H9 (cell line): ENCODE results near the gene SEC61B. TPM values are rescaled to one million over a fixed set of nuclear protein-coding genes. Genes with fewer than 3 reads are reported as not detected.
A peak's percentile ranks its signal among the peaks of the same experiment; 100 is the strongest.

Experiments
- DNase-seq: peaks from one replicate; pipeline ENCODE4 v3.0.0-alpha.2; 2017
- H2AFZ ChIP-seq: one replicate; pipeline ENCODE4 v1.6.1; 2013; ENCODE audit warnings: mild to moderate bottlenecking, low read length, control low read depth, moderate library complexity
- H2AK5ac ChIP-seq: 2 replicates; pipeline ENCODE4 v1.6.1; 2013; ENCODE audit warnings: low read length, control low read depth, mixed read lengths; ENCODE audit not compliant: insufficient read length
- H2BK120ac ChIP-seq: one replicate; pipeline ENCODE4 v1.6.1; 2013; ENCODE audit warnings: low read depth, mild to moderate bottlenecking, low read length, control low read depth, inconsistent platforms; ENCODE audit not compliant: poor library complexity, severe bottlenecking
- H2BK12ac ChIP-seq: 2 replicates; pipeline ENCODE4 v1.6.1; 2013; ENCODE audit warnings: low read length, control low read depth, mixed read lengths, low read depth; ENCODE audit not compliant: insufficient read length
- H2BK15ac ChIP-seq: 2 replicates; pipeline ENCODE4 v1.6.1; 2013; ENCODE audit warnings: low read depth, low read length, control low read depth
- H2BK20ac ChIP-seq: one replicate; pipeline ENCODE4 v1.6.1; 2013; ENCODE audit warnings: low read depth, mild to moderate bottlenecking, low read length, control low read depth, inconsistent platforms; ENCODE audit not compliant: poor library complexity, severe bottlenecking
- H2BK5ac ChIP-seq: 2 replicates; pipeline ENCODE4 v1.6.1; 2013; ENCODE audit warnings: low read length, control low read depth, mixed read lengths; ENCODE audit not compliant: insufficient read length
- H3K14ac ChIP-seq: 2 replicates; pipeline ENCODE4 v1.6.1; 2013; ENCODE audit warnings: low read length, control low read depth; ENCODE audit not compliant: insufficient read depth
- H3K18ac ChIP-seq: 2 replicates; pipeline ENCODE4 v1.6.1; 2013; ENCODE audit warnings: low read depth, mild to moderate bottlenecking, mixed read lengths, low read length, control low read depth; ENCODE audit not compliant: insufficient read length
- H3K23ac ChIP-seq: 2 replicates; pipeline ENCODE4 v1.6.1; 2013; ENCODE audit warnings: low read length, control low read depth, mixed read lengths, low read depth; ENCODE audit not compliant: insufficient read length
- H3K23me2 ChIP-seq: 2 replicates; pipeline ENCODE4 v1.6.1; 2013; ENCODE audit warnings: low read depth, mild to moderate bottlenecking, mixed read lengths, low read length, control low read depth; ENCODE audit not compliant: insufficient read length, poor library complexity, severe bottlenecking
- H3K27ac ChIP-seq: 2 replicates; pipeline ENCODE4 v1.5.1; 2013; ENCODE audit warnings: low read length, control low read depth, mixed read lengths, low read depth; ENCODE audit not compliant: insufficient read length
- H3K27me3 ChIP-seq: 2 replicates; pipeline ENCODE4 v1.6.1; 2013; ENCODE audit warnings: low read length, control low read depth, inconsistent platforms; ENCODE audit not compliant: insufficient read depth
- H3K4ac ChIP-seq: 2 replicates; pipeline ENCODE4 v1.6.1; 2013; ENCODE audit warnings: low read depth, mild to moderate bottlenecking, control low read depth, inconsistent platforms, low read length, moderate library complexity
- H3K4me1 ChIP-seq: 2 replicates; pipeline ENCODE4 v1.6.1; 2013; ENCODE audit warnings: low read length, control low read depth, inconsistent platforms; ENCODE audit not compliant: insufficient read depth
- H3K4me2 ChIP-seq: 2 replicates; pipeline ENCODE4 v1.6.1; 2013; ENCODE audit warnings: low read length, control low read depth, mixed read lengths; ENCODE audit not compliant: insufficient read length, insufficient read depth
- H3K56ac ChIP-seq: 2 replicates; pipeline ENCODE4 v1.6.1; 2013; ENCODE audit warnings: low read depth, mild to moderate bottlenecking, mixed read lengths, low read length, control low read depth; ENCODE audit not compliant: insufficient read length
- H3K79me1 ChIP-seq: 2 replicates; pipeline ENCODE4 v1.6.1; 2013; ENCODE audit warnings: low read depth, mild to moderate bottlenecking, moderate library complexity, low read length, control low read depth, inconsistent platforms; ENCODE audit not compliant: insufficient read depth, poor library complexity, severe bottlenecking
- H3K79me2 ChIP-seq: 2 replicates; pipeline ENCODE4 v1.6.1; 2013; ENCODE audit warnings: low read length, control low read depth, inconsistent platforms; ENCODE audit not compliant: insufficient read depth
- H3K9ac ChIP-seq: 2 replicates; pipeline ENCODE4 v1.6.1; 2013; ENCODE audit warnings: low read length, control low read depth, mixed read lengths; ENCODE audit not compliant: insufficient read length; ENCODE audit errors: extremely low read depth
- H3K9me3 ChIP-seq: one replicate; pipeline ENCODE4 v1.6.1; 2013; ENCODE audit warnings: low read depth, low read length, inconsistent platforms; ENCODE audit not compliant: control insufficient read depth
- H3T11ph ChIP-seq: one replicate; pipeline ENCODE4 v1.6.1; 2013; ENCODE audit warnings: mild to moderate bottlenecking, low read length, control low read depth, inconsistent platforms
- H4K20me1 ChIP-seq: one replicate; pipeline ENCODE4 v1.6.1; 2013; ENCODE audit not compliant: control insufficient read depth, insufficient read length, insufficient read depth
- H4K5ac ChIP-seq: 2 replicates; pipeline ENCODE4 v1.6.1; 2013; ENCODE audit warnings: low read depth, mild to moderate bottlenecking, mixed read lengths, low read length, control low read depth; ENCODE audit not compliant: insufficient read length
- H4K8ac ChIP-seq: replicated peaks from 2 replicates; pipeline ENCODE4 v1.6.1; 2013; ENCODE audit warnings: low read length, control low read depth, mixed read lengths, low read depth; ENCODE audit not compliant: insufficient read length
- H4K91ac ChIP-seq: 2 replicates; pipeline ENCODE4 v1.6.1; 2013; ENCODE audit warnings: low read depth, mild to moderate bottlenecking, moderate library complexity, mixed read lengths, low read length, control low read depth; ENCODE audit not compliant: insufficient read length
- H3K27ac Mint-ChIP-seq, 3 experiments: 2 replicates in 2 of 3; 3 replicates in 1 of 3; pipeline ENCODE4 v1.8.0; 2020 to 2021; ENCODE audit warnings: mixed read lengths in 3 of 3, mild to moderate bottlenecking in 1 of 3, moderate library complexity in 1 of 3
- H3K27me3 Mint-ChIP-seq: 2 replicates; pipeline ENCODE4 v1.8.0; 2021; ENCODE audit warnings: low read depth, mild to moderate bottlenecking, moderate library complexity, mixed read lengths
- H3K36me3 Mint-ChIP-seq, 3 experiments: 2 replicates in 2 of 3; 3 replicates in 1 of 3; pipeline ENCODE4 v1.8.0; 2020 to 2021; ENCODE audit warnings: low read depth in 3 of 3, mixed read lengths in 3 of 3; ENCODE audit not compliant: insufficient read depth in 1 of 3
- H3K4me1 Mint-ChIP-seq, 2 experiments: 2 replicates each; pipeline ENCODE4 v1.8.0; 2020; ENCODE audit warnings: mixed read lengths in 2 of 2
- H3K4me3 Mint-ChIP-seq, 2 experiments: 2 replicates in 1 of 2; 3 replicates in 1 of 2; pipeline ENCODE4 v1.8.0; 2020 to 2021; ENCODE audit warnings: mild to moderate bottlenecking in 2 of 2, mixed read lengths in 2 of 2, moderate library complexity in 1 of 2
- H3K9me3 Mint-ChIP-seq, 2 experiments: 2 replicates in 1 of 2; 3 replicates in 1 of 2; pipeline ENCODE4 v1.8.0; 2020; ENCODE audit warnings: mild to moderate bottlenecking in 2 of 2, mixed read lengths in 2 of 2, moderate library complexity in 1 of 2
- CTCF ChIP-seq: fragments of 200-600 bp; sonication (generic); conservative IDR thresholded peaks from 3 replicates; pipeline ENCODE4 v1.8.0; 2021; ENCODE audit warnings: antibody characterized with exemption, mild to moderate bottlenecking
- WGBS: extraction: QIAGEN DNeasy Blood & Tissue Kit; methylation state at CpG from one replicate; pipeline ENCODE4 v1.1.7; 2013; ENCODE audit warnings: missing lambda C conversion rate, low lambda C conversion rate, mixed read lengths; ENCODE audit not compliant: insufficient read length; ENCODE audit errors: extremely low coverage; 5-methylcytosine and 5-hydroxymethylcytosine counted together
- total RNA-seq: library from RNA; stranded (reverse); gene quantifications from 2 replicates; pipeline ENCODE4 v1.2.1, GENCODE V29; 2021

SEC61B gene
- total RNA-seq, 1 experiment from 2014 or later, result 142 TPM

DNA sequence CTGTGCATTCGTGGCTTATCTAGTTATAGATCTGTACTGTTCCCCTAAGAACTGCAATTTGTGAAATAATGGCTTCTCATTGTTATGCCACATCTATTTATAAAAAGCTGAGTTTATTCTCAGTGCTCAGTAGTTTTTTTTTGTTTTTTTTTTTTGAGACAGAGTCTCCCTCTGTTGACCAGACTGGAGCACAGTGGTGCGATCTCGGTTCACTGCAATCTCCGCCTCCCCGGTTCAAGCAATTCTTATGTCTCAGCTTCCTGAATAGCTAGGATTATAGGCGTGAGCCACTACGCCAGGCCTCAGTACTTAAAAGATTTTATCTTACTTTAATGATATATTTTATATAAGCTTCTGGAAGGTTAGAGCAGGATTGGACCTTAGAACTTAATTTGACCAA lies 19.0 kb downstream of the SEC61B start:
- Histone ChIP-seq H3K27me3 (no peaks in the 10 kb centered on the region), H3K79me1 (no peaks in the 10 kb centered on the region), H3K27ac (no peak overlapping the region), H3K9ac (no peak overlapping the region), H3K4me1 (no peaks in the 10 kb centered on the region), H3K4me2 (no peak overlapping the region), H3K23ac (no peak overlapping the region), H4K5ac (no peak overlapping the region), H2BK20ac (no peak overlapping the region), H3K4ac (no peak overlapping the region), H3K79me2 (no peaks in the 10 kb centered on the region), H3K56ac (no peak overlapping the region), H3K18ac (no peak overlapping the region), H4K8ac (no peak overlapping the region), H4K20me1 (no peaks in the 10 kb centered on the region), H3K9me3 (no peaks in the 10 kb centered on the region), H2BK5ac (no peak overlapping the region), H3K23me2 (no peaks in the 10 kb centered on the region), H2AFZ (no peak overlapping the region), H2AK5ac (no peak overlapping the region), H2BK15ac (no peak overlapping the region), H2BK12ac (no peak overlapping the region), H4K91ac (no peak overlapping the region), H2BK120ac (no peak overlapping the region), H3K14ac (no peak overlapping the region), H3T11ph (no peak overlapping the region)
- no peaks in the 10 kb centered on the region for H3K4me1 Mint-ChIP-seq
- no CpG with 5 or more reads among the region's 7 CpGs for WGBS
- no peak for DNase-seq
- H3K27ac Mint-ChIP-seq, result no peak overlapping the region
- no peak overlapping the region for H3K4me3 Mint-ChIP-seq
- H3K27me3 Mint-ChIP-seq, result no peaks in the 10 kb centered on the region
- peaks cover 0 to 4% (median 2%) of the 10 kb centered on the region in 3 experiments; a peak in 4 of 7 replicates for H3K36me3 Mint-ChIP-seq
- no peaks in the 10 kb centered on the region for H3K9me3 Mint-ChIP-seq
- peak; percentile 43; the same call in 1 of the 3 replicates for TF ChIP-seq CTCF
